Prostate gland (tissue), 2 donors: Measurements from ENCODE around the gene TPPP2. TPM values are rescaled to one million over a fixed set of nuclear protein-coding genes. Genes with fewer than 3 reads are reported as not detected.

Source experiments
- DNase-seq: peaks from one replicate; pipeline ENCODE4 v3.0.0-alpha.2; 2019; ENCODE audit warnings: low spot score
- H3K27ac ChIP-seq, 2 donors: fragments of 200-600 bp; sonication (generic); 2 replicates each; pipeline ENCODE4 v1.5.1; 2017 to 2019
- H3K27me3 ChIP-seq: fragments of 200-600 bp; sonication (generic); replicated peaks from 2 replicates; pipeline ENCODE4 v1.5.1; 2019; ENCODE audit not compliant: insufficient read depth
- H3K36me3 ChIP-seq, 2 donors: fragments of 200-600 bp; sonication (generic); 1 replicate in 1 of 2; 2 replicates in 1 of 2; pipeline versions ENCODE4 v1.5.1 to v1.8.1; 2017 to 2019
- H3K4me1 ChIP-seq: fragments of 200-600 bp; sonication (generic); replicated peaks from 2 replicates; pipeline ENCODE4 v1.5.1; 2019
- H3K4me3 ChIP-seq, 2 donors: fragments of 200-600 bp; sonication (generic); 2 replicates each; pipeline ENCODE4 v1.5.1; 2017 to 2019
- H3K9me3 ChIP-seq: fragments of 200-600 bp; sonication (generic); 2 replicates; pipeline ENCODE4 v1.5.1; 2017
- POLR2A ChIP-seq: fragments of 450-650 bp; IDR thresholded peaks from one replicate; pipeline ENCODE4 v1.6.1; 2016; ENCODE audit warnings: antibody characterized with exemption, mild to moderate bottlenecking
- POLR2AphosphoS5 ChIP-seq: sonication (generic); formaldehyde crosslinking; IDR thresholded peaks from one replicate; pipeline ENCODE4 v1.6.1; 2017; ENCODE audit warnings: antibody characterized with exemption
- WGBS: methylation state at CpG from one replicate; pipeline ENCODE4 v1.1.5; 2018; 5-methylcytosine and 5-hydroxymethylcytosine counted together
- intact Hi-C: fragments of 100-400 bp; cut with DNase I; formaldehyde crosslinking; loops from one replicate; pipeline ENCODE4 v1.14.2; 2022
- total RNA-seq, 2 donors: library from RNA; depleted of rRNA; stranded (reverse); fragments of >200 nt; gene quantifications; one replicate each; pipeline ENCODE4 v1.1.0, GENCODE V29; 2016
- TF ChIP-seq, protein P1 (sequence below), 4 experiments: fragments of 200-600 bp in 2 of 4; fragments of 450-650 bp in 2 of 4; sonication (generic) in 2 of 4; IDR thresholded peaks; 1 replicate in 3 of 4; 2 replicates in 1 of 4; pipeline ENCODE4 v1.5.1; 2016 to 2019; ENCODE audit warnings: antibody characterized with exemption in 4 of 4, mild to moderate bottlenecking in 2 of 4, moderate library complexity in 2 of 4

Gene TPPP2
- total RNA-seq, 2 donors from 2014 or later, result 9.4 TPM; not detected in 1

DNA sequence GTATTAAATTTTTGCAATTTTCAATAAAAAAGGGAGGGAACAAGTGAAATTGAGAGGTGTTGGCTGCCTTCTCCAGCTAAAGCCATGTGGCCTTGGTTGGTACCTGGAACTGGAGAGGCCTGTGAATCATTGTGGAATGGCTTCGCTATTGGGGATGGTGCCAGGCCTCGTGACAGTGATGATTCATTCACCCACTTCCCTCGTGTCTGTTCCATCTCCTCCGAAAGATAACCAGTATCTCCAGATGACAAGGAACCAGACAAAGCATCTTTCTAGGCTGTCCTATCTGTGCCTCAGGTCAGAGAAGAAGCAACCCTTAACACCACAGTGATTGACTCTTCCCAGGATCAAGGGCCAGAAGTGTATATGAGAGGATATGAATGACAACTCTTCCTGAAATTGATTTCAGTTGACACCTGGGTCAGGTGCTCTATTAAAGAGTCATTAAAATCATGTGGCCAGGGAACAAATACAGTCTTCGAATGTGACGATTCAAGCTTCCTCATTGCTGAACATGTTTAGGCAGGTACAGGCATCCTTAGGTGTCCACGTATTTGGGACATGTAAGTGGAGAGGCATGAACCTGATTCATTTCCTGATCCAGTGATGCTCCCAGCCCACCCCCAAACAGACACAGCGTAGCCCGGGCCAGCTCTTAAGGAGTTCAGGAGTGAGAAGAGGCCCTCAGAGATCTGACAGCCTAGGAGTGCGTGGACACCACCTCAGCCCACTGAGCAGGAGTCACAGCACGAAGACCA, 11.8 kb downstream of the TPPP2 start, which contains the start of gene RNASE7:
Gene RNASE7, plus strand, starts transcription at position 687 of the 758 bp plus-strand sequence. CDS start 631 bp downstream, outside the sequence.
- peak; percentile 54 for DNase-seq
- Histone ChIP-seq H3K9me3 (no peaks in the 10 kb centered on the region), H3K4me3 (no peak within 1 kb of the TSS), H3K4me1 (peaks cover 14% of the 10 kb centered on the region), H3K27ac (peak within 1 kb of the TSS; percentile 4 to 34), H3K27me3 (no peaks in the 10 kb centered on the region), H3K36me3 (no peaks in the 10 kb centered on the region)
- intact Hi-C loops, result loop anchor here (2.0 to 10.0 kb wide), 2 partner anchors 27 to 187 kb away; no protein-coding TSS in a partner anchor
- peak; percentile 81 for TF ChIP-seq POLR2AphosphoS5
- TF ChIP-seq POLR2A, result no peak
- 51% methylated on average over 11 of the region's 11 CpGs for WGBS

DNA sequence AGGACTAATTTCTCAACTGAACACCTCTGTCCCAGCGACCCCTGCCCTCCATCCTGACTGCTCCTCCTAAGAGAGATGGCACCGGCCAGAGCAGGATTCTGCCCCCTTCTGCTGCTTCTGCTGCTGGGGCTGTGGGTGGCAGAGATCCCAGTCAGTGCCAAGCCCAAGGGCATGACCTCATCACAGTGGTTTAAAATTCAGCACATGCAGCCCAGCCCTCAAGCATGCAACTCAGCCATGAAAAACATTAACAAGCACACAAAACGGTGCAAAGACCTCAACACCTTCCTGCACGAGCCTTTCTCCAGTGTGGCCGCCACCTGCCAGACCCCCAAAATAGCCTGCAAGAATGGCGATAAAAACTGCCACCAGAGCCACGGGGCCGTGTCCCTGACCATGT, 12.9 kb downstream of the TPPP2 start:
- Histone ChIP-seq H3K4me3 (no peak overlapping the region), H3K36me3 (no peaks in the 10 kb centered on the region), H3K27me3 (no peaks in the 10 kb centered on the region), H3K9me3 (no peaks in the 10 kb centered on the region), H3K27ac (no peak overlapping the region), H3K4me1 (peaks cover 14% of the 10 kb centered on the region)
- DNase-seq, result no peak
- intact Hi-C loops, result loop anchor here (10.0 kb wide), 1 partner anchor 188 kb away; no protein-coding TSS in a partner anchor
- TF ChIP-seq POLR2AphosphoS5, result no peak
- WGBS, result 61% methylated on average over 8 of the region's 8 CpGs

DNA sequence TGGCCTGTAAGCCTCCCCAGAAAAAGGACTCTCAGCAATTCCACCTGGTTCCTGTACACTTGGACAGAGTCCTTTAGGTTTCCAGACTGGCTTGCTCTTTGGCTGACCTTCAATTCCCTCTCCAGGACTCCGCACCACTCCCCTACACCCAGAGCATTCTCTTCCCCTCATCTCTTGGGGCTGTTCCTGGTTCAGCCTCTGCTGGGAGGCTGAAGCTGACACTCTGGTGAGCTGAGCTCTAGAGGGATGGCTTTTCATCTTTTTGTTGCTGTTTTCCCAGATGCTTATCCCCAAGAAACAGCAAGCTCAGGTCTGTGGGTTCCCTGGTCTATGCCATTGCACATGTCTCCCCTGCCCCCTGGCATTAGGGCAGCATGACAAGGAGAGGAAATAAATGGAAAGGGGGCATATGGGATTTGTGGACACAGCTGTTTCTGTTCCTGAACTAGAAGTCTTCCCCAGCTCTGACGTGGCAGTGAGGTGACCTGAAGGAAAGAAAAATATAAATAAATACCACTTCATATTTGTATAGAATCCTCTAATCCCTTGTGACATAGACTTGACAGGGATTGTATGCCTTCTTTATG, 13.5 kb downstream of the TPPP2 start:
- TF ChIP-seq, protein P1, sequence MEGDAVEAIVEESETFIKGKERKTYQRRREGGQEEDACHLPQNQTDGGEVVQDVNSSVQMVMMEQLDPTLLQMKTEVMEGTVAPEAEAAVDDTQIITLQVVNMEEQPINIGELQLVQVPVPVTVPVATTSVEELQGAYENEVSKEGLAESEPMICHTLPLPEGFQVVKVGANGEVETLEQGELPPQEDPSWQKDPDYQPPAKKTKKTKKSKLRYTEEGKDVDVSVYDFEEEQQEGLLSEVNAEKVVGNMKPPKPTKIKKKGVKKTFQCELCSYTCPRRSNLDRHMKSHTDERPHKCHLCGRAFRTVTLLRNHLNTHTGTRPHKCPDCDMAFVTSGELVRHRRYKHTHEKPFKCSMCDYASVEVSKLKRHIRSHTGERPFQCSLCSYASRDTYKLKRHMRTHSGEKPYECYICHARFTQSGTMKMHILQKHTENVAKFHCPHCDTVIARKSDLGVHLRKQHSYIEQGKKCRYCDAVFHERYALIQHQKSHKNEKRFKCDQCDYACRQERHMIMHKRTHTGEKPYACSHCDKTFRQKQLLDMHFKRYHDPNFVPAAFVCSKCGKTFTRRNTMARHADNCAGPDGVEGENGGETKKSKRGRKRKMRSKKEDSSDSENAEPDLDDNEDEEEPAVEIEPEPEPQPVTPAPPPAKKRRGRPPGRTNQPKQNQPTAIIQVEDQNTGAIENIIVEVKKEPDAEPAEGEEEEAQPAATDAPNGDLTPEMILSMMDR (IDR thresholded peaks at IDR 0.05), result no peak
- TF ChIP-seq POLR2AphosphoS5 (no peak), POLR2A (no peak)
- intact Hi-C loops, result loop anchor here (10.0 kb wide), 1 partner anchor 189 kb away; no protein-coding TSS in a partner anchor
- 55% methylated on average over 2 of the region's 2 CpGs for WGBS

DNA sequence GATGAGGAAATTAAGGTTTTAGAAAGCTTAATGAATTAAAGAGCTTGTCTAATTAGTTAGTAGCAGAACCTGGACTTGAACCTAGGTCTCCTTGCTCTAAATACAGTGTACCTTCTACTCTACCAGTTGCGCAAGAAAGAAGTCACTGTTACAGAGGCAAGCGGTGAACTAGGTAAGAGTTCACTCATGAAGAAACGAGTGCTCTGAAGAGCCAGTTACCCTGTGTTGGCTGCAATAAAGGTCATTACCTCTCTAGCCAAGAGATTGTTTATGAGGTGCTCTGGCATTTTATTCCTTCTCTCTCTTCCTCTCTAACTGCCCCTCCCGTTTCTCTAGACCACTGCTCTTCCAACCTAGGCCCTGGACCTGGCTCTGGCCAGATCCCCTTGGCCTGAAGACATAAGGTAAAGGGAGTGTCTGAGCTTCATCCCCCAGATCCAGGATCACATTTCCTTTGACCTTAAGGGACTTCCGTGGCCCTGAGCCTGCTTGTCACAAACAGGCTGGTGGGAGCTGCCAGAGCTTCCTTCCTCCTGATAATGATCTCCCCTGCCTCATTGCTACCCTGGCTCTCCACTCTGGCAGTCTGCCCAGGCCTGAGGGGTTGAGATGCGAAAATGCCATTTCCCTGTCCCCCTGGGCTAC, 14.1 kb downstream of the TPPP2 start:
- Histone ChIP-seq H3K9me3 (no peaks in the 10 kb centered on the region), H3K36me3 (no peaks in the 10 kb centered on the region), H3K4me1 (peaks cover 9% of the 10 kb centered on the region), H3K27me3 (no peaks in the 10 kb centered on the region), H3K4me3 (no peak overlapping the region), H3K27ac (peak overlapping the region in 1 of 2 donors; percentile 16)
- intact Hi-C loops, result loop anchor here (10.0 kb wide), 1 partner anchor 189 kb away; no protein-coding TSS in a partner anchor
- 38% methylated on average over 6 of the region's 6 CpGs for WGBS
- DNase-seq, result no peak
- TF ChIP-seq, protein P1 (IDR thresholded peaks at IDR 0.05), result no peak

More for the DNA sequence above, 13.5 kb downstream of the TPPP2 start:
- no peaks in the 10 kb centered on the region for H3K27me3 ChIP-seq
- no peak overlapping the region for H3K4me3 ChIP-seq
- H3K36me3 ChIP-seq, result no peaks in the 10 kb centered on the region
- no peak overlapping the region for H3K27ac ChIP-seq
- peaks cover 12% of the 10 kb centered on the region for H3K4me1 ChIP-seq
- no peaks in the 10 kb centered on the region for H3K9me3 ChIP-seq
- no peak for DNase-seq

DNA sequence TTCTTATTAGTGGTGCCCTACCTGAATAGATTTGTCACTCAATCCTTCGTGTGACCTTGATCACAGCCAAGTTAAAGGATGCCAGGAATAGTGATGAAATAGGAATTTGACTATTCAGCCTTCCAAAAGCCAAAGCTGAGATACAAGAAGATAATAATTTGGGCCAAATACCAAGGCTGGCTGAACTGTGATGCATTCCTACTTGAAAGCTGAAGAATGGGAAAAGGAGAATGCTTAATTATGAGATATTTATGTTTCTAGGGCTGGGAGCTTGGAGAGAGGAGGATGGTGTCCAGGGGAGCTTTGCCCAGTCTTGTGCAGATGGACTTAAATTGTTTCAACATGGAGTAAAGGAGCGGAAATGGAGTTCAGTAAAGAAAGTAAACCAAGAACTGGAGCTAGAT, 17.4 kb downstream of the TPPP2 start:
- WGBS, result 45% methylated on average over 2 of the region's 2 CpGs
- TF ChIP-seq, protein P1 (IDR thresholded peaks at IDR 0.05), result no peak
- TF ChIP-seq POLR2A (no peak), POLR2AphosphoS5 (peak; percentile 33)
- H3K4me1 ChIP-seq, result no peaks in the 10 kb centered on the region
- no peak overlapping the region for H3K4me3 ChIP-seq
- intact Hi-C loops, result loop anchor here (10.0 kb wide), 1 partner anchor 193 kb away; no protein-coding TSS in a partner anchor
- H3K9me3 ChIP-seq, result no peaks in the 10 kb centered on the region
- H3K36me3 ChIP-seq, result no peaks in the 10 kb centered on the region
- DNase-seq, result no peak
- H3K27me3 ChIP-seq, result no peaks in the 10 kb centered on the region
- no peak overlapping the region for H3K27ac ChIP-seq
